GM12878 (cell line): ENCODE measurements around the gene ARHGAP45. TPM values are rescaled to one million over a fixed set of nuclear protein-coding genes. Genes with fewer than 3 reads are reported as not detected.

ENCODE experiments used
- ETV6 ChIP-seq, 2 experiments: fragments of 450-650 bp in 1 of 2; IDR thresholded peaks in 1 of 2; conservative IDR thresholded peaks in 1 of 2; 2 replicates each; pipeline ENCODE4 v1.6.1; 2014; ENCODE audit warnings: antibody characterized with exemption in 1 of 2, borderline replicate concordance in 1 of 2, low read depth in 1 of 2, mild to moderate bottlenecking in 1 of 2, moderate library complexity in 1 of 2
- GATAD2B ChIP-seq: fragments of 450-650 bp; conservative IDR thresholded peaks from 2 replicates; pipeline ENCODE4 v1.6.1; 2017; ENCODE audit warnings: low read depth, mild to moderate bottlenecking, moderate library complexity
- HDGF ChIP-seq: fragments of 450-650 bp; IDR thresholded peaks from 2 replicates; pipeline ENCODE4 v1.6.1; 2016; ENCODE audit warnings: antibody characterized with exemption
- IKZF1 ChIP-seq: fragments of 450-650 bp; conservative IDR thresholded peaks from 2 replicates; pipeline ENCODE4 v1.6.1; 2017; ENCODE audit warnings: antibody characterized with exemption, mild to moderate bottlenecking
- IRF5 ChIP-seq: fragments of 450-650 bp; IDR thresholded peaks from 2 replicates; pipeline ENCODE4 v1.6.1; 2017; ENCODE audit warnings: borderline replicate concordance
- KDM1A ChIP-seq: fragments of 200-600 bp; sonication (generic); IDR thresholded peaks from 2 replicates; pipeline ENCODE4 v1.6.1; 2016; ENCODE audit warnings: borderline replicate concordance
- MEF2A ChIP-seq: IDR thresholded peaks from 2 replicates; pipeline ENCODE4 v1.6.1; 2011; ENCODE audit warnings: low read depth, mild to moderate bottlenecking, low read length, moderate library complexity; ENCODE audit not compliant: insufficient read depth
- MEF2B ChIP-seq: fragments of 450-650 bp; IDR thresholded peaks from 2 replicates; pipeline ENCODE4 v1.6.1; 2018; ENCODE audit warnings: mild to moderate bottlenecking, moderate library complexity; ENCODE audit not compliant: partially characterized antibody, poor library complexity, severe bottlenecking
- MYC ChIP-seq: IDR thresholded peaks from 2 replicates; pipeline ENCODE4 v1.6.1; 2011; ENCODE audit warnings: mild to moderate bottlenecking, low read length, moderate library complexity, inconsistent platforms; ENCODE audit not compliant: insufficient read depth, insufficient replicate concordance, insufficient read length, severe bottlenecking
- NBN ChIP-seq: fragments of 450-650 bp; IDR thresholded peaks from 2 replicates; pipeline ENCODE4 v1.6.1; 2016
- NR2C1 ChIP-seq: fragments of 450-650 bp; IDR thresholded peaks from 2 replicates; pipeline ENCODE4 v1.6.1; 2017; ENCODE audit warnings: antibody characterized with exemption, mild to moderate bottlenecking, moderate library complexity
- NR2F1 ChIP-seq: fragments of 450-650 bp; conservative IDR thresholded peaks from 2 replicates; pipeline ENCODE4 v1.6.1; 2017; ENCODE audit warnings: mild to moderate bottlenecking
- RCOR1 ChIP-seq: conservative IDR thresholded peaks from 2 replicates; pipeline ENCODE4 v1.6.1; 2012; ENCODE audit warnings: low read depth, low read length, improper control_type of control experiment
- RELA ChIP-seq: fragments of 450-650 bp; IDR thresholded peaks from 2 replicates; pipeline ENCODE4 v1.8.0; 2014; ENCODE audit warnings: borderline replicate concordance; ENCODE audit not compliant: partially characterized antibody
- SIN3A ChIP-seq: IDR thresholded peaks from 2 replicates; pipeline ENCODE4 v1.6.1; 2012; ENCODE audit warnings: low read depth, low read length, improper control_type of control experiment
- TAF1 ChIP-seq: IDR thresholded peaks from 2 replicates; pipeline ENCODE4 v1.6.1; 2011; ENCODE audit warnings: mild to moderate bottlenecking, low read depth, low read length, borderline replicate concordance
- ZNF217 ChIP-seq: fragments of 450-650 bp; IDR thresholded peaks from 2 replicates; pipeline ENCODE4 v1.6.1; 2017; ENCODE audit warnings: antibody characterized with exemption, mild to moderate bottlenecking
- ZNF687 ChIP-seq: fragments of 450-650 bp; IDR thresholded peaks from 2 replicates; pipeline ENCODE4 v1.6.1; 2017; ENCODE audit warnings: mild to moderate bottlenecking, moderate library complexity
- ZZZ3 ChIP-seq: IDR thresholded peaks from 2 replicates; pipeline ENCODE4 v1.6.1; 2011; ENCODE audit warnings: low read depth; ENCODE audit not compliant: control insufficient read depth, insufficient read length
- polyA plus RNA-seq, 11 experiments: library from polyadenylated mRNA; depleted of rRNA in 4 of 11; unstranded in 6 of 11; stranded (reverse) in 5 of 11; fragments of >200 nt; fragmentation: Nextera tagmentation in 4 of 11; fragmentation: Illumina TruSeq in 1 of 11; extraction: Ambion mirVana in 4 of 11; extraction: Trizol in 1 of 11; gene quantifications; 1 replicate in 1 of 11; 2 replicates in 10 of 11; pipeline versions ENCODE4 v1.2.1 to v1.2.3, GENCODE V29; 2011 to 2016; ENCODE audit warnings: inconsistent platforms in 2 of 11, missing spikeins in 2 of 11, low read depth in 1 of 11
- total RNA-seq, 4 experiments: library from RNA; depleted of rRNA in 3 of 4; stranded (reverse); fragments of >200 nt in 3 of 4; fragmentation: Illumina TruSeq in 1 of 4; extraction: Trizol in 1 of 4; gene quantifications; 2 replicates each; pipeline versions ENCODE4 v1.2.1 to v1.2.3, GENCODE V29; 2013 to 2021
- TF ChIP-seq, protein P1 (sequence below): fragments of 450-650 bp; IDR thresholded peaks from 2 replicates; pipeline ENCODE4 v1.6.1; 2016; ENCODE audit warnings: mild to moderate bottlenecking, moderate library complexity, borderline replicate concordance

Gene ARHGAP45
- total and polyA plus RNA-seq, 10 of the 15 experiments (the other 5 are each of a cell fraction or from before 2014, with no cell fraction given), result 1.4 to 151 (median 59.9) TPM

- TF ChIP-seq ZNF687 (peak; percentile 74), GATAD2B (peak; percentile 68; the same call in 1 of the 2 replicates), MEF2A (0 out of 2 replicates have a peak, but pooled peaks have one; percentile 11), NBN (0 out of 2 replicates have a peak, but pooled peaks have one; percentile 75), NR2F1 (peak; percentile 76; the same call in 1 of the 2 replicates), MYC (peak; percentile 75), TAF1 (peak; percentile 46; the same call in 1 of the 2 replicates), RCOR1 (no peak), NR2C1 (peak; percentile 39; the same call in 1 of the 2 replicates), ETV6 (conservative IDR thresholded peaks at IDR 0.05 in 1 of 2, IDR thresholded peaks at IDR 0.05 in 1 of 2; ENCODE audit: borderline replicate concordance in 1 of 2, low read depth in 1 of 2) (peak in 1 of 2 experiments; percentile 39; a peak in 1 of 4 replicates), ZNF217 (peak; percentile 64; the same call in 1 of the 2 replicates), KDM1A (peak; percentile 75; the same call in 1 of the 2 replicates), ZZZ3 (no peak), SIN3A (peak; percentile 74; the same call in 1 of the 2 replicates), IRF5 (no peak), HDGF (peak; percentile 98), RELA (peak; percentile 28), MEF2B (peak; percentile 31), IKZF1 (peak; percentile 78)
- TF ChIP-seq, protein P1, sequence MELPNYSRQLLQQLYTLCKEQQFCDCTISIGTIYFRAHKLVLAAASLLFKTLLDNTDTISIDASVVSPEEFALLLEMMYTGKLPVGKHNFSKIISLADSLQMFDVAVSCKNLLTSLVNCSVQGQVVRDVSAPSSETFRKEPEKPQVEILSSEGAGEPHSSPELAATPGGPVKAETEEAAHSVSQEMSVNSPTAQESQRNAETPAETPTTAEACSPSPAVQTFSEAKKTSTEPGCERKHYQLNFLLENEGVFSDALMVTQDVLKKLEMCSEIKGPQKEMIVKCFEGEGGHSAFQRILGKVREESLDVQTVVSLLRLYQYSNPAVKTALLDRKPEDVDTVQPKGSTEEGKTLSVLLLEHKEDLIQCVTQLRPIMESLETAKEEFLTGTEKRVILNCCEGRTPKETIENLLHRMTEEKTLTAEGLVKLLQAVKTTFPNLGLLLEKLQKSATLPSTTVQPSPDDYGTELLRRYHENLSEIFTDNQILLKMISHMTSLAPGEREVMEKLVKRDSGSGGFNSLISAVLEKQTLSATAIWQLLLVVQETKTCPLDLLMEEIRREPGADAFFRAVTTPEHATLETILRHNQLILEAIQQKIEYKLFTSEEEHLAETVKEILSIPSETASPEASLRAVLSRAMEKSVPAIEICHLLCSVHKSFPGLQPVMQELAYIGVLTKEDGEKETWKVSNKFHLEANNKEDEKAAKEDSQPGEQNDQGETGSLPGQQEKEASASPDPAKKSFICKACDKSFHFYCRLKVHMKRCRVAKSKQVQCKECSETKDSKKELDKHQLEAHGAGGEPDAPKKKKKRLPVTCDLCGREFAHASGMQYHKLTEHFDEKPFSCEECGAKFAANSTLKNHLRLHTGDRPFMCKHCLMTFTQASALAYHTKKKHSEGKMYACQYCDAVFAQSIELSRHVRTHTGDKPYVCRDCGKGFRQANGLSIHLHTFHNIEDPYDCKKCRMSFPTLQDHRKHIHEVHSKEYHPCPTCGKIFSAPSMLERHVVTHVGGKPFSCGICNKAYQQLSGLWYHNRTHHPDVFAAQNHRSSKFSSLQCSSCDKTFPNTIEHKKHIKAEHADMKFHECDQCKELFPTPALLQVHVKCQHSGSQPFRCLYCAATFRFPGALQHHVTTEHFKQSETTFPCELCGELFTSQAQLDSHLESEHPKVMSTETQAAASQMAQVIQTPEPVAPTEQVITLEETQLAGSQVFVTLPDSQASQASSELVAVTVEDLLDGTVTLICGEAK, result 0 out of 2 replicates have a peak, but pooled peaks have one; percentile 38
Observed at GRCh38 chr19:1069009-1069779, 2.2 kb downstream of the ARHGAP45 start (continued).
